Endodermal cell (in vitro differentiated cells): Measurements from ENCODE around the gene ROR1. TPM values are rescaled to one million over a fixed set of nuclear protein-coding genes. Genes with fewer than 3 reads are reported as not detected.
A peak's percentile ranks its signal among the peaks of the same experiment; 100 is the strongest.

ENCODE experiments used
- DNase-seq: peaks from one replicate; pipeline ENCODE4 v3.0.0-alpha.2; 2017
- H3K27ac ChIP-seq: 2 replicates; pipeline ENCODE4 v1.5.1; 2013; ENCODE audit warnings: mild to moderate bottlenecking, low read depth, low read length, moderate library complexity
- H3K27me3 ChIP-seq: 2 replicates; pipeline ENCODE4 v1.6.1; 2013; ENCODE audit warnings: mild to moderate bottlenecking, low read length, moderate library complexity; ENCODE audit not compliant: insufficient read depth, control insufficient read depth, poor library complexity, severe bottlenecking
- H3K36me3 ChIP-seq: 2 replicates; pipeline ENCODE4 v1.7.0; 2013; ENCODE audit warnings: mild to moderate bottlenecking, low read length, moderate library complexity; ENCODE audit not compliant: control insufficient read depth, insufficient read depth
- H3K4me1 ChIP-seq: one replicate; pipeline ENCODE4 v1.7.0; 2013; ENCODE audit warnings: low read length; ENCODE audit not compliant: control insufficient read depth, insufficient read depth
- H3K4me3 ChIP-seq: 2 replicates; pipeline ENCODE4 v1.5.1; 2013; ENCODE audit warnings: mild to moderate bottlenecking, low read length, moderate library complexity
- H3K9ac ChIP-seq: 2 replicates; pipeline ENCODE4 v1.6.1; 2013; ENCODE audit warnings: mild to moderate bottlenecking, low read length, moderate library complexity; ENCODE audit not compliant: poor library complexity, severe bottlenecking; ENCODE audit errors: extremely low read depth
- H3K9me3 ChIP-seq: 2 replicates; pipeline ENCODE4 v1.6.1; 2013; ENCODE audit warnings: mild to moderate bottlenecking, low read length, moderate library complexity; ENCODE audit not compliant: control insufficient read depth
- H3K27ac Mint-ChIP-seq: 2 replicates; pipeline ENCODE4 v1.8.0; 2020; ENCODE audit warnings: mixed read lengths
- H3K27me3 Mint-ChIP-seq: 2 replicates; pipeline ENCODE4 v1.8.0; 2021; ENCODE audit warnings: mild to moderate bottlenecking, mixed read lengths; ENCODE audit not compliant: insufficient read depth
- H3K36me3 Mint-ChIP-seq: 2 replicates; pipeline ENCODE4 v1.8.0; 2020; ENCODE audit warnings: low read depth, mixed read lengths
- H3K4me1 Mint-ChIP-seq: 2 replicates; pipeline ENCODE4 v1.8.0; 2020; ENCODE audit warnings: mixed read lengths
- H3K4me3 Mint-ChIP-seq: 2 replicates; pipeline ENCODE4 v1.8.0; 2020; ENCODE audit warnings: mild to moderate bottlenecking, moderate library complexity, mixed read lengths
- H3K9me3 Mint-ChIP-seq: 2 replicates; pipeline ENCODE4 v1.8.0; 2020; ENCODE audit warnings: mild to moderate bottlenecking, mixed read lengths
- WGBS, 2 experiments: methylation state at CpG; one replicate each; pipeline versions ENCODE4 v1.1.5 to v1.1.7; 2013; ENCODE audit warnings: missing lambda C conversion rate in 2 of 2, mixed read lengths in 1 of 2; ENCODE audit not compliant: insufficient coverage in 1 of 2, insufficient read length in 1 of 2; 5-methylcytosine and 5-hydroxymethylcytosine counted together
- total RNA-seq, 2 donors: library from RNA; stranded (reverse); fragmentation: NEBNext Ultra II Directional in 1 of 2; extraction: Animal tissue kit (Norgen Biotek cat#: 25700) in 1 of 2; gene quantifications; 2 replicates in 1 of 2; 3 replicates in 1 of 2; pipeline ENCODE4 v1.2.1, GENCODE V29; 2021
- TF ChIP-seq, protein P1 (sequence below): fragments of 200-600 bp; sonication (generic); conservative IDR thresholded peaks from 2 replicates; pipeline ENCODE4 v1.5.0; 2021; ENCODE audit warnings: antibody characterized with exemption, mild to moderate bottlenecking

Gene ROR1
- total RNA-seq, 2 donors from 2014 or later: 77.4 to 77.9 TPM

DNA sequence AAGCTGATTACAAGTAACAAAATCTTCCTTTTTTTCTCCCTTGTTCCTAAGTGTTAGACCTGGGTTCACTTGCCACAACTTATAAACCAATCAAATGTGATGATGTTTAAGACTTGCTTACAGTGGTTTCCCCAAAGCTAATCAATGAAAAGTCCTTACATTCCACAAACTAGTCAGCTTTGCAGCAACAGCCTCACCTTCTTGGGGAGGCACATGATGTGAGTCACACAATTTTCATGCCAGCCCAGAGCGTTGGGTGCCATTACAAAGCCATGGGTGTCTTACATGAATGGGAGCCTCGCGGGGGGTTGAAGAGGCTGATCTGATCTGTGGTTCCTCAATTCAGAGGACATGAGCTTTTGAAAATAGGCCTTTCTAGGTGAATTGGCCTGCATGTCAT lies 338.0 kb downstream of the ROR1 start:
- WGBS, 2 experiments: 84 to 92% methylated on average over 3 of the region's 3 CpGs
- no peak overlapping the region for H3K9ac ChIP-seq
- H3K4me1 Mint-ChIP-seq: peaks cover 8% of the 10 kb centered on the region
- no peak overlapping the region for H3K27ac ChIP-seq
- H3K4me3 Mint-ChIP-seq: no peak overlapping the region
- H3K4me1 ChIP-seq: peaks cover 5% of the 10 kb centered on the region
- no peaks in the 10 kb centered on the region for H3K27me3 Mint-ChIP-seq
- H3K9me3 ChIP-seq: no peaks in the 10 kb centered on the region
- H3K36me3 ChIP-seq: no peaks in the 10 kb centered on the region
- TF ChIP-seq, protein P1, sequence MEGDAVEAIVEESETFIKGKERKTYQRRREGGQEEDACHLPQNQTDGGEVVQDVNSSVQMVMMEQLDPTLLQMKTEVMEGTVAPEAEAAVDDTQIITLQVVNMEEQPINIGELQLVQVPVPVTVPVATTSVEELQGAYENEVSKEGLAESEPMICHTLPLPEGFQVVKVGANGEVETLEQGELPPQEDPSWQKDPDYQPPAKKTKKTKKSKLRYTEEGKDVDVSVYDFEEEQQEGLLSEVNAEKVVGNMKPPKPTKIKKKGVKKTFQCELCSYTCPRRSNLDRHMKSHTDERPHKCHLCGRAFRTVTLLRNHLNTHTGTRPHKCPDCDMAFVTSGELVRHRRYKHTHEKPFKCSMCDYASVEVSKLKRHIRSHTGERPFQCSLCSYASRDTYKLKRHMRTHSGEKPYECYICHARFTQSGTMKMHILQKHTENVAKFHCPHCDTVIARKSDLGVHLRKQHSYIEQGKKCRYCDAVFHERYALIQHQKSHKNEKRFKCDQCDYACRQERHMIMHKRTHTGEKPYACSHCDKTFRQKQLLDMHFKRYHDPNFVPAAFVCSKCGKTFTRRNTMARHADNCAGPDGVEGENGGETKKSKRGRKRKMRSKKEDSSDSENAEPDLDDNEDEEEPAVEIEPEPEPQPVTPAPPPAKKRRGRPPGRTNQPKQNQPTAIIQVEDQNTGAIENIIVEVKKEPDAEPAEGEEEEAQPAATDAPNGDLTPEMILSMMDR: no peak
- no peaks in the 10 kb centered on the region for H3K36me3 Mint-ChIP-seq
- DNase-seq: peak; percentile 41
- no peak overlapping the region for H3K4me3 ChIP-seq
- H3K27me3 ChIP-seq: no peaks in the 10 kb centered on the region
- H3K27ac Mint-ChIP-seq: no peak overlapping the region
- no peaks in the 10 kb centered on the region for H3K9me3 Mint-ChIP-seq

DNA sequence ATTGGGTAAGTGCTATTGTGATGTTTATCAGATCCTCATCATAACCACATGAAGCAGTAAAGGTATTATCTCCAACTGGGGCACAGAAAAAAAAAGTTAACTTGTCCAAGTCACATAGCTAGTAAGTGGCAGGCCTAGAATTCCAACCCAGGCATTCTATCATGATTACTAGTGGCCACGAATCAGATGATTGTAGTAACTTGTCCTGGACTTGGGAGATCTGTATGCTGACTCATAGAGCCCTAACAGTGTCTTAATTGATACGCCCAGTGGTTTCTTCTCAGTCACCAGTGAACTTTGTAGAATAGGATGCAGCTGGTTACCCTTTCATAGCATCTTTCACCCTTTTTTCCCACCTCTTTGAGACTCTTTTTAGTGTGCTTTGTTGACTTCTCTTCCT lies 338.5 kb downstream of the ROR1 start:
- H3K36me3 ChIP-seq: no peaks in the 10 kb centered on the region
- peaks cover 5% of the 10 kb centered on the region for H3K4me1 ChIP-seq
- H3K9ac ChIP-seq: no peak overlapping the region
- H3K4me1 Mint-ChIP-seq: peaks cover 8% of the 10 kb centered on the region
- DNase-seq: peak; percentile 3
- H3K27ac ChIP-seq: no peak overlapping the region
- no peaks in the 10 kb centered on the region for H3K9me3 Mint-ChIP-seq
- H3K9me3 ChIP-seq: no peaks in the 10 kb centered on the region
- no peak overlapping the region for H3K4me3 ChIP-seq
- H3K4me3 Mint-ChIP-seq: no peak overlapping the region
- no peaks in the 10 kb centered on the region for H3K27me3 ChIP-seq
- H3K27ac Mint-ChIP-seq: no peak overlapping the region
- H3K36me3 Mint-ChIP-seq: no peaks in the 10 kb centered on the region
- H3K27me3 Mint-ChIP-seq: no peaks in the 10 kb centered on the region
- 97 to 100% methylated on average over 2 of the region's 2 CpGs for WGBS, 2 experiments
- TF ChIP-seq, protein P1: no peak

DNA sequence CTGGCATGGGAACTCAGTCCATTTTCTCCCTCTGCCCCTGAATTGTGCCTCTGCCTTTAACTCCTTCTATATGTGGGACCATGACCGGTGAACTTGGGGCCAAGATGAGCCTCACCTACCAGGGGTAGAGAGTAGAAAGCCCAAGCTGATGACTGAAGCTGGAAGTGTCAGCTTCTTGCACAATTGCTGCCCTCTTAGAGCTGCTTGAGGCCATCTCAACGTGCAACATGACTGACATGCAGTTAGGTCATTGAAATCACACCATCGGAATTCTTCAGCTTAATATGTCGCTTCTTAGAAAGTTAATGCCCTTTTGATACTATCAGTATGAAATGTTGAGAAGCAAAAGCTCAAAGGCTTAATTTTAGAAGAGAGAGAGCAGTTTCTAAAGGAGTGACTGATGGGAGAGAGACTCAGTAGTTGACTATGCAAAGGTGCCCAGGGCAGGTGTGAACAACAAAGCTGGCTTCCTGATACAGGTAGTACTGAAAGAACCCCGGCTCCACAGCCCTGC lies 340.3 kb downstream of the ROR1 start:
- no peaks in the 10 kb centered on the region for H3K9me3 Mint-ChIP-seq
- Histone ChIP-seq H3K27me3 (no peaks in the 10 kb centered on the region), H3K9ac (no peak overlapping the region), H3K27ac (no peak overlapping the region), H3K4me3 (no peak overlapping the region), H3K9me3 (no peaks in the 10 kb centered on the region), H3K4me1 (peaks cover 5% of the 10 kb centered on the region), H3K36me3 (no peaks in the 10 kb centered on the region)
- no peak overlapping the region for H3K27ac Mint-ChIP-seq
- DNase-seq: peak; percentile 23
- 93 to 98% methylated on average over 4 to 5 of the region's 5 CpGs for WGBS, 2 experiments
- TF ChIP-seq, protein P1: no peak
- H3K27me3 Mint-ChIP-seq: no peaks in the 10 kb centered on the region
- H3K4me3 Mint-ChIP-seq: no peak overlapping the region
- H3K4me1 Mint-ChIP-seq: peaks cover 8% of the 10 kb centered on the region
- no peaks in the 10 kb centered on the region for H3K36me3 Mint-ChIP-seq
